Esophagus muscularis mucosa (tissue), 3 donors: ENCODE data around the gene MEIS3.

ENCODE experiments used
- CTCF ChIP-seq, 3 experiments: fragments of 200-600 bp in 2 of 3; fragments of 450-650 bp in 1 of 3; sonication (generic) in 2 of 3; IDR thresholded peaks; one replicate each; pipeline ENCODE4 v1.5.1; 2017 to 2019; ENCODE audit warnings: antibody characterized with exemption in 3 of 3, mild to moderate bottlenecking in 2 of 3, moderate library complexity in 1 of 3
- POLR2AphosphoS5 ChIP-seq, 2 donors: sonication (generic); formaldehyde crosslinking; IDR thresholded peaks; one replicate each; pipeline ENCODE4 v1.6.1; 2017; ENCODE audit warnings: antibody characterized with exemption in 2 of 2

GRCh38 chr19:47405854-47406417 lies 13.4 kb downstream of the MEIS3 start:
- TF ChIP-seq CTCF (IDR thresholded peaks at IDR 0.05) = no peak
- no peak for TF ChIP-seq POLR2AphosphoS5 (IDR thresholded peaks at IDR 0.05)
